H1 (cell line): ENCODE results near the gene S1PR1. TPM values are rescaled to one million over a fixed set of nuclear protein-coding genes. Genes with fewer than 3 reads are reported as not detected.

Experiments used
- POU5F1 ChIP-seq: IDR thresholded peaks from 2 replicates; pipeline ENCODE4 v1.6.1; 2011; ENCODE audit warnings: low read depth, mild to moderate bottlenecking, low read length, moderate library complexity
- RAD21 ChIP-seq, 2 experiments: IDR thresholded peaks in 1 of 2; conservative IDR thresholded peaks in 1 of 2; 2 replicates each; pipeline ENCODE4 v1.6.1; 2011; ENCODE audit warnings: low read depth in 2 of 2, low read length in 2 of 2, improper control_type of control experiment in 1 of 2, inconsistent platforms in 1 of 2, mild to moderate bottlenecking in 1 of 2, moderate library complexity in 1 of 2
- TCF12 ChIP-seq: IDR thresholded peaks from 2 replicates; pipeline ENCODE4 v1.6.1; 2011; ENCODE audit warnings: low read depth, mild to moderate bottlenecking, low read length
- polyA plus RNA-seq, 7 experiments: library from polyadenylated mRNA; depleted of rRNA in 3 of 7; stranded (reverse) in 5 of 7; unstranded in 2 of 7; fragments of >200 nt in 5 of 7; fragments of 200-250 nt in 2 of 7; gene quantifications; 1 replicate in 5 of 7; 2 replicates in 1 of 7; 4 replicates in 1 of 7; pipeline versions ENCODE4 v1.2.1 to v1.2.3, GENCODE V29; 2011 to 2013; ENCODE audit warnings: missing spikeins in 2 of 7, mixed read lengths in 2 of 7
- total RNA-seq: library from RNA; stranded (reverse); fragmentation: NEBNext Ultra II Directional; extraction: Animal tissue kit (Norgen Biotek cat#: 25700); gene quantifications from 2 replicates; pipeline ENCODE4 v1.2.1, GENCODE V29; 2021

S1PR1 gene
- total and polyA plus RNA-seq, 2 of the 8 experiments (the other 6 are each of a cell fraction or from before 2014, with no cell fraction given) = 3.5 to 5.5 TPM

GRCh38 chr1:101261623-101262022 is 24.8 kb downstream of the S1PR1 start (continued):
- TF ChIP-seq RAD21 (IDR thresholded peaks at IDR 0.05 in 1 of 2, conservative IDR thresholded peaks at IDR 0.05 in 1 of 2; ENCODE audit: low read depth in 2 of 2, low read length in 2 of 2) (no peak), POU5F1 (no peak), TCF12 (no peak)
